ENCODE results near the gene C16orf96. TPM values are rescaled to one million over a fixed set of nuclear protein-coding genes. Genes with fewer than 3 reads are reported as not detected.

C16orf96 gene
- total and polyA plus RNA-seq, 4 donors, result 0.06 to 0.25 (median 0.08) TPM

DNA sequence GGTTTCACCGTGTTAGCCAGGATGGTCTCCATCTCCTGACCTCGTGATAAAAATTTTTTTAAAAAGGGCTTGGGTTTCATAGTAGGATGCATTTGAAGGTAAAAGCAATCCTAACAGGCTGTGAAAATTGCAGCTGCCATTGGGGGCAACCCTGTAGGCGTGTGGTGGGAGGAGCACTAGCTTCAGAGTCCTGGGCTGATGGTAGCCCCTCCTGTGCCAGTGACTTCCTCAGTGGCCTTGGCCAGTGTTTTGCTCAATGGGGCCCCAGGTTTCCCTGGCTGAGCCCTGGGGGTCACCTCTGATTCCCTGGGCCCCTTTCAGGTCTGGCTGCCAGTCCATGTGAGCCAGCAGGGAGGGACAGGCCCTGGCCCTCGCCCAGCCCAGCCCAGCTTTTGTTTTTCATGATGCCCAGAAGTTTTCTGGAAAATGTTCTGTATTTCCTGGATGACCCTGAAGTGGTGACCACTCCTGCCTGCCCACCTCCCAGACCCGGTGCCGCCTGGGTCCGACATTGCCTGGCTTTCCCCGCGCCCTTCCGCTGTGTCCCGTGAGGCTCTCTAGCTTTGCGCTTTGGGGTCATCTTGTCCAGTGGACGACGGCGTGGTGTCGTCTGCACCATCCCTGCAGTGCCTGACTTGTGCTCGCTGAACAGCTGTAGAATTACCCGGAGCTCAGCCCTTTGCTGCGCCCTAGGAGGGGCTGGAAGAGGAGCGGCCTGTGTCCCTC is 77.9 kb downstream of the C16orf96 start:
- DNase-seq (ENCODE audit: low spot score), result no peak
- H3K4me3 ChIP-seq (ENCODE audit: low read depth in 1 of 3, low read length in 3 of 3), result no peak overlapping the region
- TF ChIP-seq, protein P1, sequence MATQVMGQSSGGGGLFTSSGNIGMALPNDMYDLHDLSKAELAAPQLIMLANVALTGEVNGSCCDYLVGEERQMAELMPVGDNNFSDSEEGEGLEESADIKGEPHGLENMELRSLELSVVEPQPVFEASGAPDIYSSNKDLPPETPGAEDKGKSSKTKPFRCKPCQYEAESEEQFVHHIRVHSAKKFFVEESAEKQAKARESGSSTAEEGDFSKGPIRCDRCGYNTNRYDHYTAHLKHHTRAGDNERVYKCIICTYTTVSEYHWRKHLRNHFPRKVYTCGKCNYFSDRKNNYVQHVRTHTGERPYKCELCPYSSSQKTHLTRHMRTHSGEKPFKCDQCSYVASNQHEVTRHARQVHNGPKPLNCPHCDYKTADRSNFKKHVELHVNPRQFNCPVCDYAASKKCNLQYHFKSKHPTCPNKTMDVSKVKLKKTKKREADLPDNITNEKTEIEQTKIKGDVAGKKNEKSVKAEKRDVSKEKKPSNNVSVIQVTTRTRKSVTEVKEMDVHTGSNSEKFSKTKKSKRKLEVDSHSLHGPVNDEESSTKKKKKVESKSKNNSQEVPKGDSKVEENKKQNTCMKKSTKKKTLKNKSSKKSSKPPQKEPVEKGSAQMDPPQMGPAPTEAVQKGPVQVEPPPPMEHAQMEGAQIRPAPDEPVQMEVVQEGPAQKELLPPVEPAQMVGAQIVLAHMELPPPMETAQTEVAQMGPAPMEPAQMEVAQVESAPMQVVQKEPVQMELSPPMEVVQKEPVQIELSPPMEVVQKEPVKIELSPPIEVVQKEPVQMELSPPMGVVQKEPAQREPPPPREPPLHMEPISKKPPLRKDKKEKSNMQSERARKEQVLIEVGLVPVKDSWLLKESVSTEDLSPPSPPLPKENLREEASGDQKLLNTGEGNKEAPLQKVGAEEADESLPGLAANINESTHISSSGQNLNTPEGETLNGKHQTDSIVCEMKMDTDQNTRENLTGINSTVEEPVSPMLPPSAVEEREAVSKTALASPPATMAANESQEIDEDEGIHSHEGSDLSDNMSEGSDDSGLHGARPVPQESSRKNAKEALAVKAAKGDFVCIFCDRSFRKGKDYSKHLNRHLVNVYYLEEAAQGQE (IDR thresholded peaks at IDR 0.05), result no peak
- TF ChIP-seq ZBTB33 (IDR thresholded peaks at IDR 0.05) (no peak), FOXA1 (IDR thresholded peaks at IDR 0.05) (no peak), JUND (IDR thresholded peaks at IDR 0.05) (no peak)
- no peak overlapping the region for H3K27ac ChIP-seq (ENCODE audit: low read depth in 1 of 2, low read length in 2 of 2)
- H3K9me3 ChIP-seq (ENCODE audit: control insufficient read depth in 4 of 4, low read length in 3 of 4), result no peaks in the 10 kb centered on the region
- WGBS, result 94% methylated on average over 20 of the region's 20 CpGs
- H3K9ac ChIP-seq (ENCODE audit: low read depth in 1 of 2, low read length in 2 of 2), result no peak overlapping the region
- H3K36me3 ChIP-seq (ENCODE audit: control insufficient read depth in 4 of 4, insufficient read depth in 3 of 4, low read depth in 1 of 4, low read length in 3 of 4), result peaks cover 0 to 11% (median 0%) of the 10 kb centered on the region in 4 donors
- H3K4me1 ChIP-seq (ENCODE audit: control insufficient read depth in 4 of 4, insufficient read depth in 4 of 4, low read length in 3 of 4), result peaks cover 0 to 6% (median 0%) of the 10 kb centered on the region in 4 donors
- no peaks in the 10 kb centered on the region for H3K27me3 ChIP-seq (ENCODE audit: control insufficient read depth in 4 of 4, insufficient read depth in 4 of 4, low read length in 3 of 4)

DNA sequence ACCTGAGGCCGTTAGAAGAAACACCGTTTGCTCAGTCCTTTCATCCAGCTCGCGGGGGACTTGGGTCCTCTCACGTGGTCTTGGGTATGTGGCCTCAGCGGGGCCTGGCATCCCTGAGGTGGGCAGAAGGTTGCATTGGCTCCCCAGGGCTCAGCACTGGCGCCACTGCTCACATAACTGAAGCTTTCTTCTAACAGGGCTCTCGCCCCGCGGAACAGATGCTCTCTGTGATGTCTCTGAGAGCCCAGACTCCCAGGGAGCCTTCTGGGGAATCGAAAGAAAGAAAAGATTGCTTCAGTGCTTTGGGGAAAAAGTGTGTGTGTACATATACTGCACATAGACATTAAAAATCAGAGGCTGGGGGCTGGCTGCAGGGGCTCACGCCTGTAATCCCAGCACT is 78.6 kb downstream of the C16orf96 start:
- peaks cover 0 to 6% (median 0%) of the 10 kb centered on the region in 4 donors for H3K4me1 ChIP-seq (ENCODE audit: control insufficient read depth in 4 of 4, insufficient read depth in 4 of 4, low read length in 3 of 4)

More for the DNA sequence above, 78.6 kb downstream of the C16orf96 start:
- DNase-seq (ENCODE audit: low spot score), result no peak
- H3K9ac ChIP-seq (ENCODE audit: low read depth in 1 of 2, low read length in 2 of 2), result no peak overlapping the region
- H3K9me3 ChIP-seq (ENCODE audit: control insufficient read depth in 4 of 4, low read length in 3 of 4), result no peaks in the 10 kb centered on the region
- no peaks in the 10 kb centered on the region for H3K27me3 ChIP-seq (ENCODE audit: control insufficient read depth in 4 of 4, insufficient read depth in 4 of 4, low read length in 3 of 4)
- H3K27ac ChIP-seq (ENCODE audit: low read depth in 1 of 2, low read length in 2 of 2), result no peak overlapping the region
- peaks cover 0 to 11% (median 0%) of the 10 kb centered on the region in 4 donors for H3K36me3 ChIP-seq (ENCODE audit: control insufficient read depth in 4 of 4, insufficient read depth in 3 of 4, low read depth in 1 of 4, low read length in 3 of 4)
- WGBS, result 96% methylated on average over 12 of the region's 12 CpGs
- no peak overlapping the region for H3K4me3 ChIP-seq (ENCODE audit: low read depth in 1 of 3, low read length in 3 of 3)
- TF ChIP-seq RAD21 (IDR thresholded peaks at IDR 0.05), result no peak
- TF ChIP-seq, protein P1 (IDR thresholded peaks at IDR 0.05), result no peak
- TF ChIP-seq NR2F2 (IDR thresholded peaks at IDR 0.05), result no peak
- no peak for TF ChIP-seq FOXA1 (IDR thresholded peaks at IDR 0.05)
- TF ChIP-seq HNF4A (conservative IDR thresholded peaks at IDR 0.05), result no peak
- no peak for TF ChIP-seq CTCF (IDR thresholded peaks at IDR 0.05; ENCODE audit: low read depth, low read length, missing input control)
- TF ChIP-seq YY1 (IDR thresholded peaks at IDR 0.05), result no peak
- TF ChIP-seq FOXA2 (IDR thresholded peaks at IDR 0.05), result no peak
- TF ChIP-seq, protein P2, sequence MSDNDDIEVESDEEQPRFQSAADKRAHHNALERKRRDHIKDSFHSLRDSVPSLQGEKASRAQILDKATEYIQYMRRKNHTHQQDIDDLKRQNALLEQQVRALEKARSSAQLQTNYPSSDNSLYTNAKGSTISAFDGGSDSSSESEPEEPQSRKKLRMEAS (IDR thresholded peaks at IDR 0.05), result no peak
- no peak for TF ChIP-seq SP1 (IDR thresholded peaks at IDR 0.05)
- TF ChIP-seq RXRA (IDR thresholded peaks at IDR 0.05), result no peak
- no peak for TF ChIP-seq ZBTB33 (IDR thresholded peaks at IDR 0.05)
- no peak for TF ChIP-seq TAF1 (conservative IDR thresholded peaks at IDR 0.05)

All from liver (tissue), 9 donors.